Measurements from ENCODE around the gene CABLES1.
"Not testable (repeated sequence)": the region's sequence is repeated elsewhere in the genome, so short reads cannot be mapped to it uniquely, and the experiment has no call there.

The CABLES1 gene

DNA sequence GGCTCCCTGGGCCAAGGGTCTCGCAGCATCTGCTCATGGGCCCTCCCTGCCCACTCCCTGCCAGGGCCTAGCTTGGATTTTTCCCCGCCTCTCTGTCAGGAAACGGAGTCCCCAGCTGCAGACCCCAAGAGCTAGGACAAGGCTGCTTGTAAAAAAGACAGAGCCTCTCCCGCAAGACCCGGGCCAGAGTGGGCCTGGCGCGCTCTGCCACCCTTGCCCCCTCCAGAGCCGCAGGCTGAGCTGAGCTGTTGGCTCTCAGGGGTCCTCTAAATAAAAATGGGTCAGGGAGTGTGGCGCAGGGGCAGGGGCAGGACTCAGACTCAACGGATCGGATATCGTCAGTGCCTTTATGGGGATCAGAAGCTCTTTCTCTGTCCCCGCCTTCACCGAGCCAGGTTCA is 112.6 kb downstream of the CABLES1 start:
- no peak for DNase-seq

DNA sequence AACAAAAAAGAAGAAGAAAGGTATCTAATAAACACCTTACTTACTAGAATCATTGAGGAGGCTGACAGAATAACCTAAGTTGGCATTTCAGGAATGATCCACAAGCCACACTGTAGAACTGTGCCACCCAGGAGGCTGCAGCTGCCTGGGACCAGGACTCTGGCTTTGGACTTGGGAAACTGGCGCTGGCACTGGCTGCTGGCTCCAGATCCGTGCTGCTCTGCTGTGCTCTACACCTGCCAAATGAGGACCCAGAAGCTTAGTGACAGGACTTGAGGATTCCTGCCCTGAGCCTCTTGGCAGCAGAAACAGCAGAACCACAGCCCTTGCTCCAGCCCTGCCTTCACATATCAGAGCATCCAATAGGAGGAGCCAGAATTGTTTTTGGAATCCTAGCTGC is 113.5 kb downstream of the CABLES1 start:
- DNase-seq, result no peak

DNA sequence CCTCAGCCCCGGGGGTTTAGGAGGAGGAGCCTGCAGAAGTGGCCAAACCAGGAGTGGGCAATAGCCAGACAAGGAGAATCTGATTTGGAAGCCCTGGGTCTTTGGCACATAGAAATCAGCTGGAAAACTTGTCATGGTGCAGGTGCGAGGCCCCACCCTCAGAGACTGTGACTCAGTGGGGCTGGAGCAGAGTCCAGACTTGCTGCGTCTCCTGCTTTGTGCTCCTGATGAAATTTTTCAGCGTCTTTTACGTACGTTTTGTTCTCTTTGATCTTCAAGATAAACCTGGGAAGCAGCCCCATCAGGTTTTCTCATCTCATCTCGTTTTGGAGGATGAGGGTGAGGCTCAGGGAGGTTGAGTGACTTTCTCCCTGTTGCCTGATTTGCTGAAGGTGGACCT is 114.1 kb downstream of the CABLES1 start:
- no peak for DNase-seq

DNA sequence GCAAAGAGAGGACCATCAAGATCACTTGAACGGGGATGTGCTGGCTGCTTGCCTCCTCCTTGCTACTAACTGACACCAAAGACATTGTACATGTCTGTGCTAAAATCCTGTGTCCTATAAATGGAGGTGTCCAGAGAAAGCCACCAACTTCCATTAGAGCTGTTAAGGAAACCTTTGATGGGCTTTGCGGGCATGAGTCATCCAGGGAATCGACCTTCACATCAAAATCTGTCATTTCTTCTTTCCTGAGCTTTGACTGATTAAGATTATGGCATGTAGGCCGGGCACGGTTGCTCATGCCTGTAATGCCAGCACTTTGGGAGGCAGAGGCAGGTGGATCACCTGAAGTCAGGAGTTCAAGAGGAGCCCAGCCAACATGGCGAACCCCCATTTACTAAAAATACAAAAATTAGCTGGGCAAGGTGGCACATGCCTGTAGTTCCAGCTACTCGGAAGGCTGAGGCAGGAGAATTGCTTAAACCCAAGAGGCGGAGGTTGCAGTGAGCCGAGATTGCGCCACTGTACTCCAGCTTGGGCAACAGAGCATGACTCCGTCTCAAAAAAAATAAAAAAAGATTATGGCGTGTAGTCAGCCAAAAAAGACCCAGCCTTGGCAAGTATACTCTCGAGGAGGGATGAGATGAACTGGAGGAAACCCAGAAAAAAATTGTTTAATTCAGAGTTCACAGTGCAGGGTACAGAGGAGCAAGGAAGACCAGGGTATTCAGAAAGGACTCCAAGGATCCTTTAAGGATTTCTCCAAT is 115.8 kb downstream of the CABLES1 start:
- no peak for DNase-seq

DNA sequence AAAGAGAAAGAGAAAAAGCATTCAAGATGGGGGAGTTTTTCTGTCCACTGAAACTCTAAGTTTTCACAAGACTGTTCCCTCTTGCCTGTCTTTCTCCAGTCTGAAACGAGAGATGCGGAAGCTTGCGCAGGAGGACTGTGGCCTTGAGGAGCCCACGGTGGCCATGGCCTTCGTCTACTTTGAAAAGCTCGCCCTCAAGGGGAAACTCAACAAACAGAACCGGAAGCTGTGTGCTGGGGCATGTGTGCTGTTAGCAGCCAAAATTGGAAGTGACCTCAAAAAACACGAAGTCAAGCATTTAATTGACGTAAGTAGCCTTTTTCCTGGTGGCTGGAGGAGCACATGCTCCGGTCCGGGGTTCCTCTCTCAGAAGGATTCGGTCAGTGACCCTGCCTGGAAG is 118.3 kb downstream of the CABLES1 start:
- no peak for DNase-seq

DNA sequence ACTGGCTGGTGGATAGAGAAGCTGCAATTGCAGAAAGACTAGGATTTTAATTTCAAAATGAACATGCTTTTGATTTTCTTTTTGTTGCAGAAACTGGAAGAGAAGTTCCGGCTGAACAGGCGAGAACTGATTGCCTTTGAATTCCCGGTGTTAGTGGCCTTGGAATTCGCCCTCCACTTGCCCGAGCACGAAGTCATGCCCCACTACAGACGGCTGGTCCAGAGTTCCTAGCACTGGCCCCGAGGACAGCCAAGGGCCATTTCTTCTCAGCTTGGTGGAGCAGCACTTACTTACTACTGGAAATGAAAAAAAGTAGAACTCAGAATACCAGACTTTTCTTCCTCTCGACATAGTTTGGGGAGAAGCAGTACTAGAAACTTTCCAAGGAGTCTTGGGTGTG is 121.9 kb downstream of the CABLES1 start:
- no peak for DNase-seq

DNA sequence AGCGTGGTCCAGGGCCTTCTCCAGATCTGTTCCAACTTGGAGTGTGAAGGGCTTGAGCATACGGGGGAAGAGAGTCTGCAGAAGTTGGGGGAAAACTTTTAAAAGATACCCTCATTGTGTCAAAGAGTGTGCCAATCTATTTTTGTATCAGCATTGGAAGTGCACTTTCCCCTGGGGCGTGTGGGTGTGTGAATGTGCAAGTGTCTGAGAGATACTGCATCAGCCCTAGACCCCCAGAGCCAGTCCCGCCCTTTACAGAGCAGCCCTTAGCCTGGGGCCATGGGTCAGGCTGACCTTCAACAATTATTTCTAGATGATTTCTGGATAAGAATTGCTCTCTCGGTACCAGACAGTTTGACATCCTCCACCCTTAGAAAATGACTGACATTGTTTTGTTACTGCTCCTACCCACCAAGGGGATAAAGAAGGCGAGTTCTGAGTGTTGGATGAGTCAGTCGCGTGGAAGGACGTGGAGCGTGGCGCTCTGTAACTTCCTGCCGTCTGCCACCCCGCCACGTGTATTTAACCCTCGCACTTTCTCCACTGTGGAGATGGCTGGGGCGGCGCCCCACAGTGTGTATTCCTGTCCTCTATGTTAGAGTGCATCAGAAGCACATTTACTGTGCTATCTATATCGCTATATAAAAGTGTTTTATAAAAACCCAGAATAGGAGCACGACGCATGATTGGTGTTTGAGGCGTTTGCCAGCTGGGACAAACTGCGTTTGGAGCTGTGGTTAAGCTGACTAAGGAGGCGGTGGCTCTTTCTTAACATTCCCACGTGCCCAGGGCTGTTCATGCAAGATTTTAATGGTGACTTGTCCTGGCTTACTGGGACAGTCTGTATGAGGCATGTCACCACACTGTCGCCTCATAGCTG is 122.6 kb downstream of the CABLES1 start:
- DNase-seq, result peak; percentile 57

DNA sequence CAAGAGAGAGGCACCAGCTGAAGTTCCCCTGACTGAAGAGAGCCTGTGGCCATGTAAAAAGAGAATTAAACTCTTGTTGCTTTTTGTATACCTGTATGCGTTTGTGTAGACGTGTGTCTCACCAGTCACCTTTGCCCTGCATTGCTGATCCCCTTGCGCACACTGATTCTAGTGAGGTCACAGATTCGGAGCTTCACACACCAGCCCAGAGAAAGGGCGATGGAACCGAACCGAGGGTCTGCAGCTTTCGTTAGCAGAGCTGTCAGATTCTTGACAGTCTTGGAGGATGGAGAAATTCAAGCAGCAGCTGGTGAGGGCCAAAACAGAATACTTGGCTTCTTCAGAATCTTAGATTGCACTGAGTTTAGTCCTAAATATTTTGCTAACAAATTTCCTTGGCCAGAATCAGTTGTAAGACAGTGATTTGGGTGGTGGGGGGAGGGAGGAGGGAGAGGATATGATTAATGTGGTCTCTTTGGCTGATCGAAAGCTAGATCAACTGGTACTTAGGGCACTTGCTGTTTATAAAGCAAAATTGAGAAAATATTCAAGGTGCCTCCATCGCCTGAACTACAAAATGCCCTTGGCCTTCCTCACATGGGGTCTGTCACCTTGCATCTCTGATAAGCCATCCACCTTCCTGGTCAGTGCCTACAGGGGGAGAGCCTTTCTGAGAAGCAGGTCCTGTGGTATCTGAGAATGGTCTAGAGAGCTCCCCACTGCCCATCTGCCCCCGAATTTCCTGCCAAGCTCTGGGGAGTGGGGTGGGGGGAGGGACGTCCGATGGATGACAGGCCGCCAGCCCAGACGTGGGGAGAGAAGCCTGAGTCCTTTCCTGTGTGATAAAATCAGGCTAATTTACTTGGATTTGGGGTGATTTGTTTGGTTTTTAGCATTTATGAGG is 123.5 kb downstream of the CABLES1 start:
- no peak for DNase-seq

DNA sequence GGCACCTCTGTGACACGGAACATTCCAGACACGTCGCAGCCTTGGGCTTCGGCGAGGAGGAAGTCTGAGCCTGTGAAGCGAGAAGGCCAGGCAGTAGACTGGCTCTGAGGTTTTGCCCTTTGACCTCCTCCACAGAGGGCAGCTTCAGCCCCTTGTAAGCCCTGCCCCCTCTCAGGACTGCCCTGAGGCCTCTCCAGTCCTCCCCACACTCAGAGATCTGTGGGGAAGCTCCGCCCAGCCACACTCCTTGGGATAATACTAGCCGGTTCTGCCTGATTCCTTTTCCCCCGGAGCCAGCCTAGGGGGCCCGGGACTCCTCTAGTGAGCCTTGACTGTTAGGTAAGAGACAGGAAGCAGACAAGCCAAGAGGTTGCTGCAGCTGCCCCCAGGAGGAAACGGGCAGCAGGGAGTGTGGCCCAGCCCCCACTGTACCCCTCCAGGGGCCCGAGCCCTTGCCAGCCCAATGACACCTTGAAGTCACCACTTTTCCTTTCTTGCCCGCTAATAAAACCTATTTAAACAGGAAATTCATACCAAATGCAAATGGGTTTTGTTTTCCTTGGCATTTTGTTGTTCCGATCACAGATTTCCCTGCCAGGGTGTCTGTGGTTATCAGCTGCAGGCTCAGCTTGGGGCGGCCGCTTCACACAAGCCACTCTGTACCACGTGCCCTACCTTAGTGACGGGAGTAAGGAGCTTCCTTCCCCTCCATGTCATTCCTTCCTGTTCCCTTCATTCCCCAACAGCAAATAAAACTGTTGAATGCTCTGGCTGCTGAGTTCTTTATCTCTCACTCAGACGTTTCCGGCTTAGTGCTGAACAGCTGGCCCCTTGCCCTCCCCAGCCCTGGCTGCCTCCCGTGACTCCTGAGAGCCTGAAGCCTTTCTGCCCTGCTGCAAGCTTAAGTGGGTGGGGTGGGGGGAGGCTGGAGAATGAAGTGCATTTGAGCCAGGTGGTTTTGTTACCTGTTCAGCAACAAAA is 124.7 kb downstream of the CABLES1 start:
- peak; percentile 81 for DNase-seq

DNA sequence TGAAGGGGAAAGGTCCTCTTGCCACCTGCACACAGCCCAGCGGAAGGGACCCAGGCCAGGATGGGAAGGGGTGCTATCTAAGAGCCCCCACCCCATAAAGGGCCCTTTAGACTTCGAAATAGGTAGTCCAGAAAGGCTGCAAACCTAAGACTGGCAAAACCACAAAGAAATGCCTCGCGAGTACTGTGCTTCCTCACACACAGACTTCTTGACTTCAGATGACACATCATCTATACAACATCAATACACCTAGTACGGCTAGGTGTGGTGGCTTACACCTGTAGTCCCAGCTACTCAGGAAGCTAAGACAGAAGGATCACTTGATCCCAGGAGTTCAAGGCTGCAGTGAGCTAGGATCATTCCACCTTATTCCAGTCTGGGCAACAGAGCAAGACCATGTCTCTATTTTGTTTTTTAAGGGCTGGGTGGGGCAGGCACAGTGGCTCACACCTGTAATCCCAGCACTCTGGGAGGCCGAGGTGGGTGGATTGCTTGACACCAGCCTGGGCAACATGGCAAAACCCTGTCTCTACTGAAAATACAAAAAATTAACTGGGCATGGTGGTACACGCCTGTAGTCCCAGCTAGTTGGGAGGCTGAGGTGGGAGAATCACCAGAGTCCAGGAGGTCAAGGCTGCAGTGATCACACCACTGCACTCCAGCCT is 125.8 kb downstream of the CABLES1 start:
- no peak for DNase-seq

DNA sequence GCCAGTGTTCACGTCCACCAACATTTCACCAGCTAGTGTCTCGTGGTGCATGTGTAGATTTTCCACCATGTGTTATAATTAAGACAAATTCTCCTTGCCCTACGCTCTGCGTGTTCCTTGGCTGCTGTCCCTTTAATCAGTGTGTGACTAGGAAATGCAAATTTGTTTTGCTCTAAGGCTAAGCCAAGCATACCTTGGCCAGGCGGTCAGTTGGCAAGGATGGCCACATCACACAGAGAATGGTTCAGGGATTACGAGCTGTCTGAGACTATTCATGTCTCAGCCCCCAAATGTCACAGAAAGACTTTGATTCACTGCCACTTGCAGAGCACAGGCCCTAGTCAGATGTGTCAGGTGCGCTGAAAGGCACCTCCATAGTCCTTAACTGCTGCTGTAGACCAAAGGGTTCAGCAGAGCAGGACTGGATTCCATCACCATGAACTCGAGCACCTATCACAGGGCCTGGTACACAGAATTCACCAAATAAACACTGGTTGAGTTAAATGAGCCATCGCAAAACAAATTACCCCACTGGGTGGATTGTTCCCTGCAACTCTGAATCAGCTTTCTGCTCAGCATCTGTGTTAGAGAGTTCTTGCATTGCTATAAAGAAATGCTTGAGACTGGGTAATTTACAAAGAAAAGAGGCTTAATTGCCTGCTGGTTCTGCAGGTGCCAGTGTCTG is 128.4 kb downstream of the CABLES1 start:
- no peak for DNase-seq

DNA sequence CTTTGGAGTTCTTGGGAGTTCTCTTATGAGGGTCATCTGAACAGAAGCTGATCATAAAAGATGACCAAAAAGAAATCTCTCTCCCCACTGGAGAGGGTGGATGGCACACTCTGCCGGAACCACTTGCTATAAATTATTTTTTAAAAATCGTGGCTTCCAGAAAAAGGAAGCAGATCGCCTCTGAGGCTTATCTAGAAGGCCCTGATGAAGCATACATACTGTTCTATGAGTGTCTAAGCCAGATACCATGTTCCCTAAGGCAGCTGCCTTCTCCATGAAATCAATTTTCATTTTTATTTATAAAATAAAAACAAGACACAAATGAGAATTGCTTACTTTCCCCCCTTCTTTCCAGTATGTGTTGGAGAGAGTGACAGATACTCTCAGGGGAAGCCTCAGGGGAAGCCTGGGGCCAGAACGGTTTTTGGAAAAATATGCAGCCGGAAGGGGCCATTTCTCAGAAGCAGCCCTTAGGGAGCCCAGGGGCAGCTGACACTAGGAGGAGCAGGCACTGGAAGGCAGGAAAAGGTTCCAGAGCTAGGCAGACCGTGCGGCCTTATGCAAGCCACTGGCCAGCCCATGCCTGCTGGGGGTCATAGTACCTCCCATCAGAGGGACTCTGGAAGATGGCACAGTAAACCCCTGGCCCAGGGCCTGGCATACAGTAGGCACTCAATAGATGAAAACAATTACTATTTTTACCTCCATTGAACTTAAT is 130.6 kb downstream of the CABLES1 start:
- DNase-seq, result peak; percentile 11

DNA sequence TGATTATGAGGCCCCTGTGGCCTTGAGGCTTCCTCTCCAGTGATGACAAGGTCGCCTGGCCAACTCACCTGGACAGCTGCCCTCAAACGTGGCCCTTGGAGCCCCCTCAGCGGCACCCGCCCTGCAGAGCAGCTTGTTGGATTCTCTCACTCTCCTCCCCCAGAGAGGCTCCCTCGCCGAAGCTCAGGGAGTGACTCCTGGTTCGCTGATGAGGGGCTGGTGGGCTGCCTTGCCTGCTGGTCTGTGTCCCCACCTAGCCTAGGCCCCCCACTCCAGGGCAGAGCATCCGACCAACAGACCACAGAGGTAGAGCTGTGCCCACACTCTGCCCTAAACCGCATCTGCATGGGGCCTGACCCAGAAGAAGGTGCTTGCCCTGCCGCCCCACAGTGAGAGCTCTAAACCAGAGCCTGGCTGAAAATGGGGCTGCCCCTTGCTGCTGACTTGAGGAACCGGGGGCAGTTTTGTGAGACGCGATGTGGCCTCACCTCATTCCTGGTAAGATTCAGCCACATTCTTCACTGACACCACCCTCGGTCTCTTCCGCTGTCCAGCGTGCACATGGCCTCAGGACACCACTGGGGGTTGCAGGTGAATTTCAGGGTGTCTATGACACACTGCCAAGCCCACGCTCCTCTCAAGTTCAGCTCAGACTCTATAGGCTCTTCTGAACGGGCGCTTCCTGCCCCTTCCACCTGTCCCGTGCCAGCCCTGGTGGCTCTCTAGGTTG is 131.6 kb downstream of the CABLES1 start:
- no peak for DNase-seq

DNA sequence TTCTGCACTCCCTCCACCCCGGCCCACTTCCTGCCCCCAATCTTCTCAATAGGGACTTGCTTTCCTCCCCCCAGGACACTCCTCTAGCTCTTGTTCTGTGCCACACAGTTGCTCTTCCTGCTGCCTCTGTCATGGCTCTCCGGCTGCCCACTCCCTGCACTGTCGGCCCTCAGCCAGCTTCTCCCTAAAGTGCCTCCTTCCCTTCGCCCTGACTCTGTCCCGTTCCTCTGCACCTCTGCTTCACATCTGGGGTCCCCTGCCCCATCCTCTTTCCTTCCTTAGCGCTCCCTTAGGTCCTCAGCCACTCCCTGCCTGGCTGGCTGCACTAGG is 132.1 kb downstream of the CABLES1 start:
- no peak for DNase-seq

DNA sequence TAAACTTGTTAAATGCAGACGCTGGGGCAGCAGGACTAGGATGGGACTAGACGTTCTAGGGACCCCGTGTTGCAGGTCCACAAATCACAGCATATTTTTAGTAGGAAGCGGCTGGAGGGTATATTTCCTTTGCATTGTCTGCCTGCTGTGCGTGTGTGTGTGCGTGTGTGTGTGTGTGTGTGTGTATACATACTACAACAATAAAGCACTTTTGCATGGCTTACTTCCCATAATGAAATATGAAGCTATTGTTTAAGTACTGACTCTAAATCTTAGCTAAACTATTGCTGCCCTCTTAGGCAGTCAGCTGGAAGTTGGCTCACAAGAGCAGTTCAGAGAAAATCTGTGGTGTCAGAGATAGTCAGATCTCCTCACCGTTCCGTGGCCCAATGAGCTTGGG is 133.4 kb downstream of the CABLES1 start:
- DNase-seq, result no peak

DNA sequence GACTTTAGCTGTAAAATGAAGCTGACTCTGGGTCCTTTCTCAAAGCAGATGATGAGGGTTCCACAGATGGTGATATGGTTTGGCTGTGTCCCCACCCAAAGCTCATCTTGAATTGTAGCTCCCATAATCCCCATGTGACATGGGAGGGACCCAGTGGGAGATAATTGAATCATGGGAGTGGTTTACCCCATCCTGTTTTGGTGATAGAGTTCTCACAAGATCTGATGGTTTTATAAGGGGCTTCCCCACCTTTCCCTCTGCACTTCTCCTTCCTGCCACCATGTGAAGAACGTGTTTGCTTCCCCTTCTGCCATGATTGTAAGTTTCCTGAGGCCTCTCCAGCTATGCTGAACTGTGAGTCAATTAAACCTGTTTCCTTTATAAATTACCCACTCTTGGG is 133.8 kb downstream of the CABLES1 start:
- DNase-seq, result not testable (repeated sequence)

DNA sequence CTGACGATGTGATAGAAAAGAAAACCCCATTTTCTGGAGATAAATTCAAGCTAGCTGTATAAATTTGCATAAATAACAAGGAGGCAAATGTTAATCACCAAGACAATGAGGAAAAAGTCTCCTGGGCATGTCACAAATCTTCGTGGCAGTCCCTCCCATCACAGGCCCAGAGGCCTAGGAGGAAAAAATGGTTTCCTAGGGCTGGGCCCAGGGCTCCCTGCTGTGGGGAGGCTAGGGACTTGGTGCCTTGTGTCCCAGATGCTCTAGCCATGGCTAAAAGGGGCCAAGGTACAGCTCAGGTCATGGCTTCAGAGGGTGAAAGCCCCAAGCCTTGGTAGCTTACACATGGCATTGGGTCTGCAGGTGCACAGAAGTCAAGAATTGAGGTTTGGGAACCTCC is 134.6 kb downstream of the CABLES1 start:
- no peak for DNase-seq

DNA sequence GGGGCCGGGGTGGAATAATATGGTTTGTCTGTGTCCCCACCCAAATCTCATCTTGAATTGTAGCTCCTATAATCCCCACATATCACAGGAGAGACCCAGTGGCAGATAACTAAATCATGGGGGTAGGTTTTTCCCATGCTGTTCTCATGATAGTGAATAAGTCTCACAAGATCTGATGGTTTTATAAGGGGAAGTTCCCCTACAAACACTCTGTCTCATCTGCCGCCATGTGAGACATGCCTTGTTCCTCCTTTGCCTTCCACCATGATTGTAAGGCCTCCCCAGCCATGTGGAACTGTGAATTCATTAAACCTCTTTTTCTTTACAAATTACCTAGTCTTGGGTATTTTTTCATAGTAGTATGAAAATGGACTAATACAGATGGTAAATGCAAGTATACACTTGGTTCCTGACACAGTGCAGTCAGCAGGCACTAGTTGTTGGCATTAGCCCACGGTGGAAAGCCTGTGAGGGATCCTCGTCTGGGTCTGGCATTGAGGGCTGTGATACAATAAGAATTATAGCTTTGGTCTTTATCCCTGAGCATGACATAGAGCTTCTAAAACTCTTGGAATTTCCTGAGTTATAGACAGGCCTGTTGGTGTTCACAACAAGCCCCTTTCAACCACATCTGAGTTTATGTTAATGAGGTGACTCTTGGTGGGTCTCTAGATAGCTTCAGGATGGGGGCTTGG is 135.8 kb downstream of the CABLES1 start:
- peak; percentile 50 for DNase-seq

Data from fibroblast of skin of back (primary cell).